HuH-7 (cell line): ENCODE data around the gene TRAIP.
"Not testable (repeated sequence)": the region's sequence is repeated elsewhere in the genome, so short reads cannot be mapped to it uniquely, and the experiment has no call there.

ENCODE experiments used
- DNase-seq: peaks from one replicate; pipeline ENCODE4 v3.0.0; 2011; ENCODE audit warnings: low spot score

TRAIP gene, protein sequence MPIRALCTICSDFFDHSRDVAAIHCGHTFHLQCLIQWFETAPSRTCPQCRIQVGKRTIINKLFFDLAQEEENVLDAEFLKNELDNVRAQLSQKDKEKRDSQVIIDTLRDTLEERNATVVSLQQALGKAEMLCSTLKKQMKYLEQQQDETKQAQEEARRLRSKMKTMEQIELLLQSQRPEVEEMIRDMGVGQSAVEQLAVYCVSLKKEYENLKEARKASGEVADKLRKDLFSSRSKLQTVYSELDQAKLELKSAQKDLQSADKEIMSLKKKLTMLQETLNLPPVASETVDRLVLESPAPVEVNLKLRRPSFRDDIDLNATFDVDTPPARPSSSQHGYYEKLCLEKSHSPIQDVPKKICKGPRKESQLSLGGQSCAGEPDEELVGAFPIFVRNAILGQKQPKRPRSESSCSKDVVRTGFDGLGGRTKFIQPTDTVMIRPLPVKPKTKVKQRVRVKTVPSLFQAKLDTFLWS

DNA sequence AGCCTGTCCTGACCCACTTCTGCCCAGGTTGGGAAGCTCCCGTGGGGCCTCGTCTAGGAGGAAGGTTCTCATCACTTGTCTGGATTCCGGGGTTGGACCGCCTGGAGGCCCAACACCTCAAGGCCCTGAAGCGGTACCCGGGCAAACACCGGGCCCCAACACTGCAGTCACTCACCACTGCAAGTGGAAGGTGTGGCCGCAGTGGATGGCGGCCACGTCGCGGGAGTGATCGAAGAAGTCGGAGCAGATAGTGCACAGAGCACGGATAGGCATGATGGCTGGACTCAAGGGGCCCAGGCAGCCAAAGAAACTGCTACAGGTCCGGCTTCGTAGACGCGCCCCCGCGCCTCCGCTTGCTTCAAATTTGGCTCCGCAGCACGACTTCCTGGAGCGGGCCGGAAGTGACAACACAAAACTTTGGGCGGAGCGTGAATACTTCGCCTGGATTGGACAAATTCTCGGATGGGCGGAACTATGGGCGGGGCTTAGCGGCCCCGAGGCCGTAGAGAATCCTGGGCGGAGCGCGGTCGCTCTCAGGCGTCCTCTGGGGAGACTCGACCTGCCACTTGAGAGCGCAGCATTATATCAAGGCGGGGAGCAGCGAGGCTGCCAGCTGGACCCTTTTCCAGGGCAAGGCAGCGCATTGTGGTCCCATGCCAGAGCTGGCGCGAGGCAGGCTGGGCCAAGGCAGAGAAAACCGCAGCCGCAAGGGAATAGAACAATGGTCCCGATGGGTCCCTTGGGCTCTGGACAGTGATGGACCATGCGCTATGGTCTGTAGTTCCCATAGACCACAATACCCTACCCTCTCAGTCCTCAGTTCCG is at the start of gene TRAIP:
TSS of gene TRAIP (minus strand) at position 384 of the 825 bp plus-strand sequence. CDS start at position 273, 111 bp downstream.
- peak; percentile 94 for DNase-seq

DNA sequence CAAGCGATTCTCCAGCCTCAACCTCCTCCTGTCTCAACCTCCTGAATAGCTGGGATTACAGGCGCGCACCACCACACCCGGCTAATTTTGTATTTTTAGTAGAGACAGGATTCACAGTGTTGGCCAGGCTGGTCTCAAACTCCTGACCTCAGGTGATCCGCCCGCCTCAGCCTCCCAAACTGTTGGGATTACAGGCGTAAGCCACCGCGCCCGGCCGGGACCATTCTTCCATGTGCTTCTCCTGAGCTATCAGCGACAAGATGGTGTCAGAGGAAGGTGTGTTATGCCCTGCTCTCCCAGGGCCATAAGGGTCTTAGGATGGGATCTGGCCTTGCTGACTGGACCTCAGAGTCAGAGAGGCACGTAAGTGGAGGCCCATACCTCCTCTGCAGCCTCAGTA is 48.1 kb upstream of the TRAIP start:
- DNase-seq, result not testable (repeated sequence)

DNA sequence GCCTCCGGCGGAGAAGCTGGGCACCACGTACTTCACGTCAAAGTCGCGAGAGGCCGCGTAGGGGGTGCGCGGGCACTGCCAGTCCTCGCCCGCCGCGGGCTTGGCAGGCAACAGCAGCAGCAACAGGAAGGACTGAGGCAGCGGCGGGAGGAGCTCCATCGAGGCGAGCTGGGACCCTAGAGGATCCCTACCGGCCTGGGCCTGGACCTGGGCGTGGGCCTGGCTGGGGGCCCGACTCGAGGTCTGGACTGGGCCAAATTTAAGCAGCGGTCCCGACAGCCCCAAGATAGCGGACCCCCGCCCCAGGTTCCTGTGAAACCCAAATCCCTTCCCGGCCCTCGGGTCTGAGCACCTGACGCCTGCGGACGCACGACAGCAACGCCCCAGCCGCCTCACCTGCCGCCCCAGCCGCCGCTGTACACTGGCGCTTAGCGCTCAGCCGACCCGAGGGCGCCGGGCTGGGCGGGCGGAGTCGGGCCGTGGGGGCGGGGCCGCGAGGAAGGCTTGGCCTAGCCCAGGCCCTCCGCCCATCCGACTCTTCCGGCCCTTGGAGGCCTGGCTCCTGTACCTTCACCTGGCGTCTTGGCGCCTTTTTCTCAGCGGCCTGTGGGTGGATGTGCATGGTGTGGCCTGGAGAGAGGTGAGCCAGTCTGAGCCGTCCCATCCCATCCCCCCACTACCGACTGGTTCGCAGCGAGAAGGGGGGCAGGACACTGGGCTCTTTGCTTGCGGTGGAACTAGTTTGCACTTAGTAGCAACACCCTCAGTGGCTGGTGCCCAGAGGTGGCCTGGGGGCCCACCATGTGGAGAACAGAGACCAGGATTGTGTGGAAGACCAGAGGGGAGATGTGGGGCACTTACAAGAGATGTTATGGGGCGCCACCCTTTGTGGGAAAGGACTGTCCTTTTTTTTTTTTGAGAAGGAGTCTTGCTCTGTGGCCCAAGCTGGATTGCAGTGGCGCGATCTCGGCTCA is 47.4 kb upstream of the TRAIP start, which contains the start of gene MST1R:
TSS of gene MST1R (minus strand) at position 423 of the 974 bp plus-strand sequence. CDS start at position 159, 264 bp downstream.
- DNase-seq, result peak; percentile 72

DNA sequence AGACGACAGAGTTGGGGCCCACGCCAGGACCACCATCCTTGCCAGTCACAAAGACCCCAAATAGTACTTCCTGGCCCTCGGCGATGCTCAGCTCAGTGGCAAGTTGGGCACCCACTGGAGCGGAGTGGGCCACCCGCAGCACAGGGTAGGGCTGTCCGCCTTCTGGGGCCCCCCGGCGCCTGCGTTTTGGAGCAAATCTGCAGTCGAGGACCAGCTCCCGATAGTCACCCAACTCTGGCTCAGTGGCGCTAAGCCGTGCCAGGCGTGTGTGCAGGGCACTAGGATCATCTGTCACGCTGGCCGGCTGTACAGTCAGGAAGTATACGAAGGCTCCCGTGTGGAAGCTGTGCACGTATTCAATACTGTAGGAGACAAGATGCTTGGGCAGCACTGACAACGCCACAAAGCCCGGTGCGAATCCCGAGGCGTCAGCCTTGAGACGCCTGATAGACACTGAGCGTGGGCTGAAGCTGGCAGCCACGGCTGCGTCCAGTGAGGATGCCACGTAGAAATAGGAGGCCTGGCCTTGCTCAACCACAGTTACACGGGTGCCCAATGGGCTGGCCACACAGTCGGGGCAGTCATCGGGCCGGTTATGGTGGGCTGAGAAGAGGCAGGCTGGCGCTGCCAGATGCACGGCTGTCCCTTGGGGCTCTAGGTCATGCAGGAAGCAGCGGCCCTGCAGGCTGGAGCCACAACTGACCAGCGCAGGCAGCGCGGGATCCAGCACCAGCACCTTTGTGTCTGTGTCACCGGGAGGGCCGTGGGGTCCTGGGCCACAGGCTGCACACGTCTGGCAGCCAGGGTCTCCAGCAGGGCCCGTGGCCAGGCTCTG is 46.4 kb upstream of the TRAIP start:
- no peak for DNase-seq

DNA sequence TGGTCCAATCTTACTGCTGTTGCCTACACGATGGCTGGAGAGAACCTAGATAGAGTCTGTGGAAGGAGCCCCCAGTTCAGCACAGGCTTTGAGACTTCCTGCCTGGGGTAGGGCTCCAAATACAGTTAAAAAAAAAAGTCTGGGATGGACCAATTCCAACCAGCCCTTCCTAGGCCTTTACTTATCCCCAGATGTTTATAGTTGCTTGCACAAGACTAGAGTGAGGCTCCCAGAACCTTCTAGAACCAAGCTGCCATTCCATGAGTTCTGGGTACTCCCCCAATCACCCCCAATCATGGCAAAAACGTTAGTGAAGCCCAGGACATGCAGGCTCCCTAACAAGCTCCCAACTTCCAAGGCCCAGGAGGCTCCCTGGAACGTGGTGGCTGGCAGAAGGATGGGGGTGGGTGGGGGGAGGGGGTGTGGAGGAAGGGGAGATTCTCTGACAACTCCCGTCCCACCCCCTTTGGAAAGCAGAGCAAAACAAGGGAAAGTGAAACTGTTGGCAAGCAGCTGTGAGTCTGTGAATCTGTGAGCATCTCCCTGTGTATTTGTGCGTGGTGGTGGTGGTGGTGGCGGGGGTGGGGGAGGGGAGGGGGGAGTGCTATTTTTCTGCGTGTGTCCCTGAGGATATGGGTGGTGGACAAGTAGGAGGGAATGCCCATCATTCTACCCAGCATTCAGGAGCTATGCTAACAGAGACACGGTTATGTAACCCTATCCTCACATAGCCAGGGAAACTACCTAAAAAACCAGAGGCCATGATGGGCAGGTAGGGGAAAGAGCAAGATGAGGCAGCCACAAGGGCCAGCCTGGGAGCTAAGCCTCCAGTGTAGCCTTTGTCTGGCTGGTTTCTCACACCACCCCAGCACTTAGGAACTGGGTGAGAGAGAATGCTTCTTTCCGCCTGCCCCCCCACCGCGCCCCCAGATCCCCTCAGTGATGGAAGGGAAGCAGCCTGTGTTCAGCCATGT is 45.3 kb upstream of the TRAIP start:
- DNase-seq, result no peak

DNA sequence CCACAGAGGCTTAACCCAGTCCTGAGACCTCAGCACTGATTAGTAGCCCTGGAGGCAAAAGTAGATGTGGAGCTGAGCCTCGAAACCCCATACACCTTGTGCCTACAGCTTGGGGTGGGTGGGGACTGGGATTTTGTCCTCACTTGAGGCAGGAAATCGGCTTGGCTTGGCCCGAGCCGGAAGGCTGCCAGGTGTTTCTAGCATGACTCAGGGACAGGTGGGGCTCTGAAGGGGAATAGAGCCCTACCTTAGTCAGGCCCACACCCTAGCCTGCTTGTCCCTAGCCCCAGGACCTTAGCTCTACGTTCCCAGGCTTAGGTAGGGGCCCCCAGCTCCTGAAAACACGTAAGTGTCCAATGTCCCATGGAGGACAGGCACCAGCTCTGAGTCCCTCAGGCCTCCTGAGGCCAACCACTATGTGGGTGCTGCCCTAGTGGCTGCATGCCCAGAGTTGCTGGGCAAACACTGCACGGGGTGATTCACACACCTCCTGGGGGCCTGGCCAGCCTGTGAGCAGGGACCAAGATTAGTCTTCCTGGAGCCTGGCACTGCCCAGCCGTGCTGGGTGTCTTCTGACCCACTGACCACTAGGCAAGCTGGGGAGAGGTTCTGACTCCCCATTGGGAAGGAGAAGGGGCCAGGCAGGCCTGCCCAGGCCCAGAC is 44.3 kb upstream of the TRAIP start:
- no peak for DNase-seq

DNA sequence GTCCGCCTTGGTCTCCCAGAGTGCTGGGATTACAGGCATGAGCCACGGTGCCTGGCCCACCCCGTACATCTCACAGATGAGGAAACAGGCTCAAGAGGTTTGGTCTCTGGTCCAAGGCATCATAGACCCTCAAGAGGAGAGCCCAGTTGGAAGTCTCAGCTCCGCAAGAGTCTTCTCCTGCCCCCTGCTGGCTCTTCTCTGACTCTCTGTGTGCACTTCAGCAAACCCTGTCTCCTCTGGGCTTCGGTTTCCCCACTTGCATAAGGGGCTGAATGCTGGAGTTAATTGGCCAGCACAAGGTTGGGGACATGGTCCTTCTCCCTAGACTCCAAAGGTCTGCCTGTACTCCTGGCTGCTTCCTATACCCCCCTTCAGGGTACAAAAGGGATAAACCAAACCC is 43.5 kb upstream of the TRAIP start:
- DNase-seq, result peak; percentile 53

DNA sequence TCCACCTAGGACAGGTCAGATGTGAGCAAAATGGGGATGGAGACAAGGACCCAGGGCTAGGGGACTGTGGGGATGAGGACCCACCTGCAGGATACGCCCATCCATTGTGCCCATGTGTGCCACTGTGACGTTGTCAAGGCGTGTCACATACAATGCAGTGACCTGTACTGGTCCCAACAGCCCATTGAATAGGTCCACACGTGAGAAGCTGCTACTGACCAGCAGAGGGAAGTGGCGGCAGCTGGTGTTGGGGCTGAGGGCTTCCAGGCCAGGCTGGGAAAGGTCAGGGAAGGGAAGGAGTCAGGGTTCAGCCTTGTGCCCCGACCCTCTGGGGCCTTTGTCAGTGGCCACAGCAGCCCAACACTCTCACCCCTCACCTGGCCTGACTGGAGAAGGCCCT is 42.6 kb upstream of the TRAIP start:
- no peak for DNase-seq

DNA sequence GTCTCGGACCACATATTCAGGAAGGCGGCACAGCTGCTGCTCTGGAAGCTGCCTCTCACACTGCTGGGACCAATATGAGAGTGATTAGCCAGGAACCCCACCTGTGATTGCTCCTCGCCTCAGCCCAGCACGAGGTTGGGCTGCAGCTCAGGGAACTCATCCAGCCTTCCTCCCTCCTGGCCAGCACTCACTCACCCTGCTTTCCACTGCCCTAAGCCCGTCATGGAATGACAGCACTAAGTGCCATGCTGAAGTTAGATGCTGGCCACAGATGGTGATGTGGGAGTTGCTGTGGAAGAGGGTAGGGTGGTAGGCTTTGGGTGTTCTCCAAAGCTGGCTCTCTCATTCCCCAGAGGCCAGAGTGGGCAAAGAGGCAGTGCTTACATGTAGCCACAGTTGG is 40.0 kb upstream of the TRAIP start:
- no peak for DNase-seq

DNA sequence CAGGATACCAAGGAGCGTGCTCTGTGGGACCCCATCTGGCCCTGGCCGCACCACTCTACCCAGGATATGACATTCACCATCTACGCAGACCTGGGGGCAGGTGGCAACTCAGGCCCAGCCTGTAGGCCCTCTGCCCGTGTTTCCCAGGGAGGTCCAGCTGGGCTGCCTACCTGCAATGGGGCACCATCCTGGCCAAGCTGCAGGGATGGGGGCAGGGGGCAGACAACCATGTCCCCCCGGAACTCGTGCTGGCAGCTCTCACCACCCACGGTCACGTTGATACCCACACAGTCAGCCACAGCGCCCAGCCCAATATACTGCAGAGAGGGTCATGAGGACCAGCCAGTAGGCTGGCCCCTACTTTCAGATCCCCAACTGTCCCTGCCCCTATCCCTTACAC is 39.4 kb upstream of the TRAIP start:
- no peak for DNase-seq

DNA sequence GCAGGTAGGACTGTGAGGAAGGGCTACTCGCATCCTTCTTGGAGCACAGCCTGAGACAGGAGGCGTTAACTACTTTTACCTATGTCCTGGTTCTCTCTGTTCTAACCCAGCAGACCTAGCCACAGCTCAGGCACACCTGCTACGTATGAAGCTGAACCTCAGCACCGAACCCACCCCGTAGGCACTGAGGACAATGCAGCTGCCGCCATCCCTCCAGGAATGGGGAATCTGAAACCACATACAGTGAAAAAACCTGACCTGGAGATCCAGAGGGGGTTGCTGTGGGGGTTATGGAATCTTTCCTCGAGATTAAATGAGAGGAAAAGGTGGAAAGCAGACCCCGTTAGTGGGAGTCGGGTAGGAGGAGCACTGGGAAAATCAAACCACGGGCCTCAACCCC is 32.9 kb upstream of the TRAIP start:
- DNase-seq, result no peak

DNA sequence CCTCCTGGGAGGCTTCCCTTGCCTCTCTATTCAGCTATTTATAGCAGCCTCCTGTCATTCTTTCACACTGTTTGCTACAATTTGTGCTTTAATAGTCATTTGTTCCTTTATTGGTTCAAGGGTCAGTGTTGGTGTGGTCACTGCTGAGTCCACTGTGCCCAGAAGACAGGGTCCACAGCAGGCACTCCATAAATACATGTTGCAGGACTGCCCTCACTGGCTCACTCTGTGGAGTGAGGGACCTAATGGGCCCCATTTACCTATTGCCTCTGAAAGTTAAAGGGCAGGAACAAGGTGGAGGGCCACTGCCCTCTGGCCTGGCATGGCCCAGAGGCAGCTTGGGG is 30.5 kb upstream of the TRAIP start:
- DNase-seq, result no peak

DNA sequence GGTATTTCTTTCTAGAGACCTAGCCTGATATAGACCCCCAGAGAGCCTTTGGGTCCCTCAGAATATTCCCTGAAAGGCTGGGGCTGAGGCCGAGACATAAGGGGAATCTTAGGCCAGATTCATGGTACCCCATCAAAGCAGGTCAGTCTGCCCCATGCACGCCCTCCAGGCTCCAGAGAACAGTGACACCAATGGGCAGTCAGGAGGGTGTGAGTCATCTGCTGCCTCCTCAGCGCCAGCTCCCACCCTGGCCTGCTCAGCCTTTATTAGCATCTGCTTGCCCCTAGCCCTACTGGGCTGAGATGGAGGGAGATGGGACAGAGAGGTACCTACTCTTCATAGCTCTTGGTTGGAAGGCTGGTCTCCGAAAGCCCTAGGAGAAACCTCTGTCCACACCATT is 27.6 kb upstream of the TRAIP start:
- no peak for DNase-seq

DNA sequence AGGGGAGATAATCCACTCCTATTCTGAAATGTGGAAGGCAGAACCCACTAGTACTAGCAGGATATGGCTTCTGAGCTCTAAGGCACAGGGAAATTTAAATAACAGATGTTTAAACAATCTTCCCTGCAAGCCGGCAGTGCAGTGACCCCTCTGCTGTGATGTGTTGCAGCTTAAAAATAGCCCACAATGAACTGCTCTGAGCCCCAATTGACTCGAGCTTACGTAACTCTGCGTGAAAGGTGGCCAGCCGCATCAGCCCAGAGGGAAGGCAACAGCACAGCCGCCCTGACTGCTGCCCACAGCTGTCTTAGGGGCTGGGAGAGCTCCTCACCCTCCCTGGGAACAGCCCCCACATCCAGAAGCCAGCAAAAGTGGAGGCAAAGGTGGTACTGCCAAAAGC is 25.8 kb upstream of the TRAIP start:
- DNase-seq, result no peak

DNA sequence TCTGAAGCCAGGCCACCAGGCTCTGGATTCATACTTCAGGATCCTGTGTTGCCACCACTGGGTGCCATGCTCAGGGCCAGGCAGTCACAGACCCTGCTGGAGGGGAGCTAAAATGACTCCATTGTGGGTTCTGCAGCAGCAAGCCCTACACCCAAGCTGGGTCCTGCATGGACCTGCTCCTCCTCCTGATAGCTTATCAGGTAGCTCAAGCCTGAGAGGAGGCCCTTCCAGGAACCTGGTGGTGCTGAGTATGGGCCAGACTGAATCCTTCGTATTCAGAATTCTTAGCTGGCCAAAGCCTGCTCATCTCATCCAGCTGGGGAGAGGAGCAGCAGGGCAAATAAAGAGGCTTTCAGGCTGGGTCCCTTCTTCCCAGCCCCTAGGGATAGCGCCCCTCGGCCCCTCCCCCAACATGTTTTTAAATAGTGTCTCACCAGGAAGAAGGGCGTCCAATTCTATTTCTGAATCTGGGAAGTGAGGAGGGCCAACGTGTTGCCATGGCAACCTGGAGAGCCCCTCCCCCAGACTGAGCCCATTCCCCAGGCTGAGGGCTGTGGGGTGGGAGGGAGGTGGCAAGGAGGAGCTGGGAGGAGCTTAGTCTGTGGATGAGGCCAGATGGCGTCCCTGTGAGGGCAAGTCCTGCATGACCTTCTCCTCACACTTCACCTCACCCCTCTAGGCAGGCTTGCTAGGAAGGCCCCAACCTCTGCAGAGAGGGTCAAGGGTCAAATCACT is 24.4 kb upstream of the TRAIP start:
- DNase-seq, result no peak

DNA sequence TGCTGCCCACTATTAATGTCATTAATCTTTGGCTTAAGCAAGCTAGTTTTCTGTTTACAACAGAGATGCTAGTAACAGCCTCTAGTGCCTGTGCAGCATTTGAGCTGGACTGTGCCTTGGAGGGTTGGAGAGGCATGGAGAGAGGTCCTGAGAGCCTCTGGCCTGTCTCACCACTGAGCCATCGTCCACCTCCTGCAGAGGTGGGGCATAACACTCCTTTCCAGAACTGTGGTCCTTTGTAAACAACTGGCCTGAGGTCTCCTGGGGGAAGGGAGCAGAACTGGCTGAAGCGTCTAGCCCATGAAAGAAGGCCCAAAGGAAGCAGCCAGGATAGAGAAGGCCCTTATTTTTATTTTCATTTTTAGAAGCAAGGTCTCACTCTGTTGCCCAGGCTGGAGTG is 23.4 kb upstream of the TRAIP start:
- DNase-seq, result no peak

DNA sequence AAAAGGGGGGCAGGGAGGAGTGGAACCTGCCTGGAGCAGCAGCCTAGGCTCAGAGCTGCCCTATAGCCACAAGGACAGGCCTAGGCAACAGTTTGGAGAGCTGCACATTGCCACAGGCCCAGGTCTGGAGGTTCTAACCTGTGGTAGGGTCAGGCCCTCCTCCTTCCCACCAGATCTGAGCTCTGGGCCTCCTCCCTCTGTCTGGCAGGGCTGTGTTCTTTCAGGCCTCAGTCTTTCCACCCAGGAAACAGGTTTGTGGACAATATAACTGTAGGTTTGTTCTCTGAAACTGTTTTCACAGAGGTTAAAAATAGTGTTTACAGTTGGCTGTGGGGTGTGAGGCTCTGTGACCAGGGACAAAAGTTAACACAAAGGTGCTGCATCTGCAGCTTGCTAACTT is 22.3 kb upstream of the TRAIP start:
- DNase-seq, result no peak

DNA sequence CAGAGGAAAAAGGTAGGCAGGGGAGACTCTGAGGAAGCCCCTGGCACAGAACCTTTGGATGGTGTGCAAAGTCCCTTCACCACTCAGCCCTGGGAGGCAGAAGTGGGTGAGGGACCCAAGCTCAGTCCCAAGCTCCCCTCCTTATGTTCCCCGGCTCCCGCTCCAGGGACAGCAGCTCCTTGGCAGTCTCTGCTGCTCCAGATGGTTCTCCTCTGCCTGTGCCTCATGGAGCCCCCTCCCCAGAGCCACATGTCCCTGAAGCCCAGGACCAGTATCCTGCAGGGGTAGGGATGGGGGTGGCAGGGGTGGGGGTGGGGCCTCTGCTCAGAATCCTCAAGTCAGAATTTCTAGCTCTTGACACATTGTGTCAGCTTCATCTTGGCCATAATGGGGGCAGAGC is 21.4 kb upstream of the TRAIP start:
- no peak for DNase-seq

DNA sequence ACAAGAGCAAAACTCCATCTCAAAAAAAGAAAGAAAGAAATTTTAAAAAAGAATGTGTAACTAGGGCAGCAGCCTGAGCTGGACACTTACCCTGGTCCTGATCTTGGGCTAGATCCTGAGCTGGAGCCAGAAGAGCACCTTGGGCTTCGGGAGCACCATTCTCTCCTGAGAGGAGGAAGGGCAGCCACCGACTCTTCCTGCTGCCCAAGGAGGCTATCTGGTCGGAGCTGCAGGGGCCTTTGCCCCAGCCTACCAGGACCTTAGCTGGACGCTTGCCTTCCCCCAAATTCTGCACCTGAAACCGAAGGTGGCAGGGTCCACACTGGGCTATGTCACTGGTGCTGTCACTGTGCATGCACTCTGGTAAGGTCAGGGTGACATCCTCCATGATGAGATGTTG is 20.2 kb upstream of the TRAIP start:
- no peak for DNase-seq
